ENCODE results near the gene MX1.

DNA sequence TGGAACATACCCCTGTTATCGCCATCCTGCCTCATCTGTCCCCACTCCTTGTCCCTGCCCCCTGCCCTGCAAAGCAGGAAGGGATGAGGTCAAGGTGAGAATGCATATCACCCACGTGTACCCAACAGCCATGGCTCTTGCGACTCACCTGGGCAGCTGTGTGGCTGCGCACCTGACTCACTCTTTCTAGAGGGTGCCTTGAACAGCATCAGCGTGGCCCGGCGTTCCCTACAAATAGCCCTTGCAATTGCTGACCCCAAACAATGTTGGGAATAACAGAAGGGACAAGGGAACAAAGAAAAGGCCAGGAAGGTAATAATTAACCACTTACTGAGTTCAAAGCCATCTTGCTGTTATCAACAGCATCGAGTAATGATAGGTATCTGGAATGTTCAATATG is 71.7 kb downstream of the MX1 start:
- TF ChIP-seq, protein P1, sequence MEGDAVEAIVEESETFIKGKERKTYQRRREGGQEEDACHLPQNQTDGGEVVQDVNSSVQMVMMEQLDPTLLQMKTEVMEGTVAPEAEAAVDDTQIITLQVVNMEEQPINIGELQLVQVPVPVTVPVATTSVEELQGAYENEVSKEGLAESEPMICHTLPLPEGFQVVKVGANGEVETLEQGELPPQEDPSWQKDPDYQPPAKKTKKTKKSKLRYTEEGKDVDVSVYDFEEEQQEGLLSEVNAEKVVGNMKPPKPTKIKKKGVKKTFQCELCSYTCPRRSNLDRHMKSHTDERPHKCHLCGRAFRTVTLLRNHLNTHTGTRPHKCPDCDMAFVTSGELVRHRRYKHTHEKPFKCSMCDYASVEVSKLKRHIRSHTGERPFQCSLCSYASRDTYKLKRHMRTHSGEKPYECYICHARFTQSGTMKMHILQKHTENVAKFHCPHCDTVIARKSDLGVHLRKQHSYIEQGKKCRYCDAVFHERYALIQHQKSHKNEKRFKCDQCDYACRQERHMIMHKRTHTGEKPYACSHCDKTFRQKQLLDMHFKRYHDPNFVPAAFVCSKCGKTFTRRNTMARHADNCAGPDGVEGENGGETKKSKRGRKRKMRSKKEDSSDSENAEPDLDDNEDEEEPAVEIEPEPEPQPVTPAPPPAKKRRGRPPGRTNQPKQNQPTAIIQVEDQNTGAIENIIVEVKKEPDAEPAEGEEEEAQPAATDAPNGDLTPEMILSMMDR (conservative IDR thresholded peaks at IDR 0.05): no peak
- no peak for TF ChIP-seq EZH2 (IDR thresholded peaks at IDR 0.05; ENCODE audit: low read depth)

Measured in PC-9 (cell line).